ENCODE data around the gene TMEM109. TPM values are rescaled to one million over a fixed set of nuclear protein-coding genes. Genes with fewer than 3 reads are reported as not detected.

Gene TMEM109
- total and polyA plus RNA-seq, 2 of the 8 experiments (the other 6 are each of a cell fraction or from before 2014, with no cell fraction given), result 27.3 to 30.3 TPM

GRCh38 chr11:60890696-60891095, 23.3 kb upstream of the TMEM109 start (continued):
- TF ChIP-seq GTF2F1 (IDR thresholded peaks at IDR 0.05; ENCODE audit: borderline replicate concordance, low read depth, low read length) (no peak), CREB1 (IDR thresholded peaks at IDR 0.05) (no peak), CHD1 (IDR thresholded peaks at IDR 0.05; ENCODE audit: low read depth, low read length) (no peak), CEBPB (IDR thresholded peaks at IDR 0.05; ENCODE audit: low read depth, low read length) (no peak), SP1 (IDR thresholded peaks at IDR 0.05; ENCODE audit: low read depth, low read length) (no peak), CBX5 (IDR thresholded peaks at IDR 0.05; ENCODE audit: low read depth, low read length) (no peak)
